ENCODE data around the gene STK39. TPM values are rescaled to one million over a fixed set of nuclear protein-coding genes. Genes with fewer than 3 reads are reported as not detected.

STK39 gene
- total RNA-seq, 4 donors from 2014 or later: 8.9 to 28.3 (median 14.5) TPM

GRCh38 chr2:168165397-168165796 lies 82.0 kb downstream of the STK39 start:
- no peak for DNase-seq (ENCODE audit: low spot score in 2 of 2)
- intact Hi-C loops (cut with DNase I; ENCODE audit: low total_unique reads): no loop called here
- WGBS, 2 donors: 42 to 52% methylated on average over 3 of the region's 3 CpGs
- TF ChIP-seq CTCF (IDR thresholded peaks at IDR 0.05) (no peak), POLR2A (IDR thresholded peaks at IDR 0.05) (no peak)
- H3K4me3 ChIP-seq (ENCODE audit: low read depth, poor library complexity, severe bottlenecking): no peak overlapping the region

- TF ChIP-seq CTCF (IDR thresholded peaks at IDR 0.05) (no peak), POLR2A (IDR thresholded peaks at IDR 0.05) (no peak)
- 68 to 84% methylated on average over 7 of the region's 7 CpGs for WGBS, 2 donors
- H3K4me3 ChIP-seq (ENCODE audit: low read depth, poor library complexity, severe bottlenecking): no peak overlapping the region
- intact Hi-C loops (cut with DNase I; ENCODE audit: low total_unique reads): no loop called here
- DNase-seq (ENCODE audit: low spot score in 2 of 2): no peak
These were observed 86.5 kb downstream of the STK39 start for GRCh38 chr2:168160897-168161296.

- no peak for TF ChIP-seq POLR2A (IDR thresholded peaks at IDR 0.05)
- TF ChIP-seq CTCF (IDR thresholded peaks at IDR 0.05): no peak
- intact Hi-C loops (cut with DNase I; ENCODE audit: low total_unique reads): no loop called here
- no peak for DNase-seq (ENCODE audit: low spot score in 2 of 2)
- WGBS, 2 donors: 71% methylated on average over 8 of the region's 8 CpGs
- no peak overlapping the region for H3K4me3 ChIP-seq (ENCODE audit: low read depth, poor library complexity, severe bottlenecking)
These were observed 87.4 kb downstream of the STK39 start for GRCh38 chr2:168159754-168160585.

GRCh38 chr2:168158586-168158985 lies 88.8 kb downstream of the STK39 start:
- TF ChIP-seq POLR2A (IDR thresholded peaks at IDR 0.05) (no peak), CTCF (IDR thresholded peaks at IDR 0.05) (no peak)
- H3K4me3 ChIP-seq (ENCODE audit: low read depth, poor library complexity, severe bottlenecking): no peak overlapping the region
- intact Hi-C loops (cut with DNase I; ENCODE audit: low total_unique reads): no loop called here
- no peak for DNase-seq (ENCODE audit: low spot score in 2 of 2)
- WGBS, 2 donors: 84 to 91% methylated on average over 3 of the region's 3 CpGs

GRCh38 chr2:168157926-168158325 lies 89.5 kb downstream of the STK39 start:
- 45 to 49% methylated on average over 2 of the region's 2 CpGs for WGBS, 2 donors

More at GRCh38 chr2:168157926-168158325, 89.5 kb downstream of the STK39 start:
- DNase-seq (ENCODE audit: low spot score in 2 of 2): no peak
- intact Hi-C loops (cut with DNase I; ENCODE audit: low total_unique reads): no loop called here
- no peak for TF ChIP-seq CTCF (IDR thresholded peaks at IDR 0.05)
- no peak for TF ChIP-seq POLR2A (IDR thresholded peaks at IDR 0.05)
- no peak overlapping the region for H3K4me3 ChIP-seq (ENCODE audit: low read depth, poor library complexity, severe bottlenecking)

Measured in lower leg skin (tissue), 4 donors.